Measurements from ENCODE around the gene PLK1.

PLK1 gene

GRCh38 chr16:23700093-23700492 is 21.4 kb downstream of the PLK1 start:
- TF ChIP-seq CTCF (IDR thresholded peaks at IDR 0.05; ENCODE audit: insufficient read depth, low read length, poor library complexity, severe bottlenecking): no peak
- no peak for DNase-seq (ENCODE audit: extremely low read depth, insufficient read length)
- Histone ChIP-seq H3K36me3 (ENCODE audit: control insufficient read depth, insufficient read depth, low read length) (no peaks in the 10 kb centered on the region), H3K27me3 (replicated peaks; ENCODE audit: control insufficient read depth, insufficient read depth, low read length) (no peaks in the 10 kb centered on the region), H3K4me3 (replicated peaks; ENCODE audit: low read depth, low read length) (no peak overlapping the region)

DNA sequence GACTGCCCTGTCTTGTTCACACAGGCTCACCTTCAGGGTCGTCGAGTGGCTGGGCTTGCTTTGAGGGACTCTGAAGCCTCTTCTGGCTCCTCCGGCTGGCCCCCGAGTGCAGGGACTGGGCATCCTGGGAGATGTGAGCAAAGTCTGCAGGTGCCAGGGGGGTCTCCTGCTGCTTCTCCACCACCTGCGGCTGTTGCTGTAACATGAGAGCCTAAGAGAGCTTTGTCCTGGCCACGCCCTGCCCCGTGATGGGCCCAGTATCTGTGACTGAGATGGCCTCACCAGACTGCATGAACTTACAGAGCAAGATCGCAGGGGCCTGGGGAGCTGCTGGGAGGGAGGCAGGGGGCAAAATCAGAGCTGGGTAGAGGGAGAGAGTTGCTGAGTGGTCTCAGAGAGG is 21.8 kb downstream of the PLK1 start:
- DNase-seq (ENCODE audit: extremely low read depth, insufficient read length): no peak

GRCh38 chr16:23701045-23701444 is 22.4 kb downstream of the PLK1 start:
- TF ChIP-seq CTCF (IDR thresholded peaks at IDR 0.05; ENCODE audit: insufficient read depth, low read length, poor library complexity, severe bottlenecking): no peak
- Histone ChIP-seq H3K36me3 (ENCODE audit: control insufficient read depth, insufficient read depth, low read length) (no peaks in the 10 kb centered on the region), H3K4me3 (replicated peaks; ENCODE audit: low read depth, low read length) (no peak overlapping the region), H3K27me3 (replicated peaks; ENCODE audit: control insufficient read depth, insufficient read depth, low read length) (no peaks in the 10 kb centered on the region)
- DNase-seq (ENCODE audit: extremely low read depth, insufficient read length): no peak

More for the DNA sequence above, 21.8 kb downstream of the PLK1 start:
- no peak for TF ChIP-seq CTCF (IDR thresholded peaks at IDR 0.05; ENCODE audit: insufficient read depth, low read length, poor library complexity, severe bottlenecking)
- H3K36me3 ChIP-seq (ENCODE audit: control insufficient read depth, insufficient read depth, low read length): no peaks in the 10 kb centered on the region
- no peak overlapping the region for H3K4me3 ChIP-seq (replicated peaks; ENCODE audit: low read depth, low read length)
- H3K27me3 ChIP-seq (replicated peaks; ENCODE audit: control insufficient read depth, insufficient read depth, low read length): no peaks in the 10 kb centered on the region

DNA sequence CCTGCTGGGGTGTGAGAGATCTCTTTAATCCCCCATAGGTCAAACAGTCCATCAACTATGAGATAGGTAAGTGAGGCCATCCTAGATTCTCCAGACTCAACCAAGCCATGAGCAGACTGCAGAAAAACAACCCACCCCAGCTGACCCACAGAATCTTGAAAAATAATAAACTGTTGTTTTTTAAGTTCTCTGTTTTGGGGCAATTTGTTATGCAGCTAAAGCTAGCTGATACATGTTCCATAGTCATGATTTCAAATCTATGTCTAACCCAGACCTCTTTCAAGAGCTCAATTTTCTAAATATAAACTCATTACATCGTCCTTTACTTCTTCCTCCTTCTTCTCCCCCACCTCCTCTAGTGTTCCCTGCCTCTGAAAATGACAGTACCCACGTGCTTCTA is 24.3 kb downstream of the PLK1 start:
- DNase-seq (ENCODE audit: extremely low read depth, insufficient read length): no peak
- Histone ChIP-seq H3K36me3 (ENCODE audit: control insufficient read depth, insufficient read depth, low read length) (no peaks in the 10 kb centered on the region), H3K4me3 (replicated peaks; ENCODE audit: low read depth, low read length) (no peak overlapping the region), H3K27me3 (replicated peaks; ENCODE audit: control insufficient read depth, insufficient read depth, low read length) (no peaks in the 10 kb centered on the region)
- no peak for TF ChIP-seq CTCF (IDR thresholded peaks at IDR 0.05; ENCODE audit: insufficient read depth, low read length, poor library complexity, severe bottlenecking)

DNA sequence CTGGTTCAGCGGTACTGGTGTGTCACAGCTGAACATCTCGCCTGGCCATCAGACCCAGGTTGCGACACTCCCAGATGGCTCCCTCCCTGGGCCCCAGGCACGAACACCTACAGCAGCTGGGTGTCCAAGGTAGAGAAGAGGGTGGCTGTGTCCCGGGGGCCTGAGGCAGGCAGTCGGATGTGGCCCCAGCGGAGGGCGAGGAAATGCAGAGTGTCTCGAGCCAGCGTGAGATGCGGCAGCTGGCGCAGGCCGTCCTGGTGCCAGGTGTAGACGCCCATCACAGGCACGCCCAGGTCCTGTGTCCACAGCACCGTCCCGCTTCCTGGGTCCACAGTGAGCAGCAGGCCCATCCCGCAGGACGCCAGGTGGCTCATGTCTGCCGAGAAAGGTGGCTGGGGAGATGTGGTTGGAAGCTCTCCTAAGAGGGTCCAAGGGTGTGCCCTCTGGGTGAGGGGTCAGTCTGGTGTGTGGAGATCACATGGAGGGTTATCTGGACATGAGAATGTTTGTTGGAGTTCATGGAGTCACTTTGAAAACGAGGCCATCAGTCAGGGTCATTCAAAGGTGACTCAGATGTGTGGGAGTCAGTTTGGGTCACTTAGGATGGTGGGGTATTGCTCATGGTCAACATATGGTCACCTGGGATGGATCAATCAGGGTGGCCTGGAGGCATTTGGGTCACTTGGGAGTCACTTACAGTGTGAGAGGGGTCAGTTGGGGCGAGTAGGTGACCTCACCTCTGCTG is 26.3 kb downstream of the PLK1 start:
- Histone ChIP-seq H3K4me3 (replicated peaks; ENCODE audit: low read depth, low read length) (no peak overlapping the region), H3K27me3 (replicated peaks; ENCODE audit: control insufficient read depth, insufficient read depth, low read length) (no peaks in the 10 kb centered on the region), H3K36me3 (ENCODE audit: control insufficient read depth, insufficient read depth, low read length) (no peaks in the 10 kb centered on the region)
- TF ChIP-seq CTCF (IDR thresholded peaks at IDR 0.05; ENCODE audit: insufficient read depth, low read length, poor library complexity, severe bottlenecking): no peak
- DNase-seq (ENCODE audit: extremely low read depth, insufficient read length): no peak

DNA sequence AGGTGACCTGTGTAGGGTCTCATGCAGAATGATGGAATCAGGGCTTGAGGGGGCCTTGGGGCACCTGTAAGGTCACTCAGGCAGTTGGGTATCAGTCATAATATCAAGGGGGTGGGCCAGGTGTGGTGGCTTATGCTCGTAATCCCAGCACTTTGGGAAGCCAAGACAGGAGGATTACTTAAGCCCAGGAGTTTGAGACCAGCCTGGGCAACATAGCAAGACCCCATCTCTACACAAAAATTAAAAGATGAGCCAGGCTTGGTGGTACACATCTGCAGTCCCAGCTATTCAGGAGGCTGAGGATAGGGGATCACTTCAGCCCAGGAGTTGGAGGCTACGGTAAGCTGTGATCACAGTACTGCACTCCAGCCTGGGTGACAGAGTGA is 26.8 kb downstream of the PLK1 start:
- Histone ChIP-seq H3K27me3 (replicated peaks; ENCODE audit: control insufficient read depth, insufficient read depth, low read length) (no peaks in the 10 kb centered on the region), H3K36me3 (ENCODE audit: control insufficient read depth, insufficient read depth, low read length) (no peaks in the 10 kb centered on the region), H3K4me3 (replicated peaks; ENCODE audit: low read depth, low read length) (no peak overlapping the region)
- TF ChIP-seq CTCF (IDR thresholded peaks at IDR 0.05; ENCODE audit: insufficient read depth, low read length, poor library complexity, severe bottlenecking): no peak
- DNase-seq (ENCODE audit: extremely low read depth, insufficient read length): no peak

Measured in GM06990 (cell line).